ENCODE results near the gene CHMP5. TPM values are rescaled to one million over a fixed set of nuclear protein-coding genes. Genes with fewer than 3 reads are reported as not detected.

The CHMP5 gene
- total RNA-seq, 2 experiments from 2014 or later = 31.2 to 50.1 TPM

GRCh38 chr9:33236571-33236970, 28.3 kb upstream of the CHMP5 start:
- intact Hi-C loops (cut with micrococcal nuclease; ENCODE audit: unreplicated experiment) = no loop called here
- ChIA-PET CTCF (ENCODE audit: unreplicated experiment) (interaction anchor here (0.8 kb wide), 1 partner anchor 10 kb away, joined by 3 read pairs; no protein-coding TSS in a partner anchor), POLR2A (interaction anchor here (1.4 kb wide), 1 partner anchor 10 kb away, joined by 5 read pairs; no protein-coding TSS in a partner anchor)
- no peak overlapping the region for H3K4me2 ChIP-seq (ENCODE audit: low read length)
- TF ChIP-seq EZH2phosphoT487 (IDR thresholded peaks at IDR 0.05; ENCODE audit: borderline replicate concordance, low read depth, low read length) (no peak), CTCF (conservative IDR thresholded peaks at IDR 0.05; ENCODE audit: low read length) (no peak)
- no peaks in the 10 kb centered on the region for H3K9me3 ChIP-seq (ENCODE audit: low read length)
- no peak overlapping the region for H3K4me3 ChIP-seq (ENCODE audit: low read depth, low read length, poor library complexity, severe bottlenecking)
- no peaks in the 10 kb centered on the region for H3K4me1 ChIP-seq (ENCODE audit: insufficient read depth, low read length, poor library complexity, severe bottlenecking)
- no peak overlapping the region for H3K27ac ChIP-seq (ENCODE audit: low read depth, low read length, poor library complexity, severe bottlenecking)
- no peaks in the 10 kb centered on the region for H4K20me1 ChIP-seq (ENCODE audit: insufficient read depth, low read length)
- no peak for DNase-seq (ENCODE audit: low spot score)
- H2AFZ ChIP-seq (ENCODE audit: low read length) = no peak overlapping the region
- no peaks in the 10 kb centered on the region for H3K79me2 ChIP-seq (ENCODE audit: insufficient read depth, low read depth, low read length)
- no TSS peak for BruUV-seq (replicated peaks)
- no peaks in the 10 kb centered on the region for H3K36me3 ChIP-seq (ENCODE audit: insufficient read depth, low read length)
- H3K9me2 ChIP-seq (ENCODE audit: insufficient read depth, low read length) = no peaks in the 10 kb centered on the region

- TF ChIP-seq CTCF (conservative IDR thresholded peaks at IDR 0.05; ENCODE audit: low read length) (no peak), EZH2phosphoT487 (IDR thresholded peaks at IDR 0.05; ENCODE audit: borderline replicate concordance, low read depth, low read length) (no peak)
- H3K4me2 ChIP-seq (ENCODE audit: low read length) = no peak within 1 kb of the TSS
- H3K9me2 ChIP-seq (ENCODE audit: insufficient read depth, low read length) = no peaks in the 10 kb centered on the region
- H3K27ac ChIP-seq (ENCODE audit: low read depth, low read length, poor library complexity, severe bottlenecking) = no peak within 1 kb of the TSS
- H4K20me1 ChIP-seq (ENCODE audit: insufficient read depth, low read length) = no peaks in the 10 kb centered on the region
- no peaks in the 10 kb centered on the region for H3K79me2 ChIP-seq (ENCODE audit: insufficient read depth, low read depth, low read length)
- H3K4me3 ChIP-seq (ENCODE audit: low read depth, low read length, poor library complexity, severe bottlenecking) = no peak within 1 kb of the TSS
- BruUV-seq (replicated peaks) = no TSS peak
- H3K4me1 ChIP-seq (ENCODE audit: insufficient read depth, low read length, poor library complexity, severe bottlenecking) = no peaks in the 10 kb centered on the region
- H3K36me3 ChIP-seq (ENCODE audit: insufficient read depth, low read length) = no peaks in the 10 kb centered on the region
- intact Hi-C loops (cut with micrococcal nuclease; ENCODE audit: unreplicated experiment) = no loop called here
- H2AFZ ChIP-seq (ENCODE audit: low read length) = no peak within 1 kb of the TSS
- POLR2A ChIA-PET = interaction anchor here (0.9 to 1.4 kb wide), 3 partner anchors 9 to 24 kb away, joined by 3 to 6 read pairs (median 4); no protein-coding TSS in a partner anchor
- H3K9me3 ChIP-seq (ENCODE audit: low read length) = no peaks in the 10 kb centered on the region
- CTCF ChIA-PET (ENCODE audit: unreplicated experiment) = no interaction called here
- DNase-seq (ENCODE audit: low spot score) = no peak
Measured at GRCh38 chr9:33239921-33240320, 24.9 kb upstream of the CHMP5 start, which contains the start of gene SPINK4. Gene SPINK4 (plus strand): TSS chr9:33240167. CDS start chr9:33240209, 42 bp downstream.

GRCh38 chr9:33241298-33241697, 23.6 kb upstream of the CHMP5 start:
- CTCF ChIA-PET (ENCODE audit: unreplicated experiment) = no interaction called here
- H2AFZ ChIP-seq (ENCODE audit: low read length) = no peak overlapping the region
- H3K36me3 ChIP-seq (ENCODE audit: insufficient read depth, low read length) = no peaks in the 10 kb centered on the region
- no peaks in the 10 kb centered on the region for H3K9me3 ChIP-seq (ENCODE audit: low read length)
- BruUV-seq (replicated peaks) = no TSS peak
- no peaks in the 10 kb centered on the region for H3K4me1 ChIP-seq (ENCODE audit: insufficient read depth, low read length, poor library complexity, severe bottlenecking)
- no peak for DNase-seq (ENCODE audit: low spot score)
- TF ChIP-seq EZH2phosphoT487 (IDR thresholded peaks at IDR 0.05; ENCODE audit: borderline replicate concordance, low read depth, low read length) = no peak
- no peak for TF ChIP-seq CTCF (conservative IDR thresholded peaks at IDR 0.05; ENCODE audit: low read length)
- H3K4me3 ChIP-seq (ENCODE audit: low read depth, low read length, poor library complexity, severe bottlenecking) = no peak overlapping the region
- H3K79me2 ChIP-seq (ENCODE audit: insufficient read depth, low read depth, low read length) = no peaks in the 10 kb centered on the region
- intact Hi-C loops (cut with micrococcal nuclease; ENCODE audit: unreplicated experiment) = no loop called here
- H3K27ac ChIP-seq (ENCODE audit: low read depth, low read length, poor library complexity, severe bottlenecking) = no peak overlapping the region
- H4K20me1 ChIP-seq (ENCODE audit: insufficient read depth, low read length) = no peaks in the 10 kb centered on the region
- POLR2A ChIA-PET = interaction anchor here (0.5 to 1.2 kb wide), 2 partner anchors 22 to 174 kb away, joined by 3 to 4 read pairs; no protein-coding TSS in a partner anchor
- no peak overlapping the region for H3K4me2 ChIP-seq (ENCODE audit: low read length)
- no peaks in the 10 kb centered on the region for H3K9me2 ChIP-seq (ENCODE audit: insufficient read depth, low read length)
